NCI-H510A treated with DMSO at 0.1 percent for 48 hours (cell line): ENCODE measurements around the gene SS18L1.

Source experiments
- DNase-seq: peaks from one replicate; lab custom pipeline; 2025; lab: John Stamatoyannopoulos, UW

SS18L1 gene

DNA sequence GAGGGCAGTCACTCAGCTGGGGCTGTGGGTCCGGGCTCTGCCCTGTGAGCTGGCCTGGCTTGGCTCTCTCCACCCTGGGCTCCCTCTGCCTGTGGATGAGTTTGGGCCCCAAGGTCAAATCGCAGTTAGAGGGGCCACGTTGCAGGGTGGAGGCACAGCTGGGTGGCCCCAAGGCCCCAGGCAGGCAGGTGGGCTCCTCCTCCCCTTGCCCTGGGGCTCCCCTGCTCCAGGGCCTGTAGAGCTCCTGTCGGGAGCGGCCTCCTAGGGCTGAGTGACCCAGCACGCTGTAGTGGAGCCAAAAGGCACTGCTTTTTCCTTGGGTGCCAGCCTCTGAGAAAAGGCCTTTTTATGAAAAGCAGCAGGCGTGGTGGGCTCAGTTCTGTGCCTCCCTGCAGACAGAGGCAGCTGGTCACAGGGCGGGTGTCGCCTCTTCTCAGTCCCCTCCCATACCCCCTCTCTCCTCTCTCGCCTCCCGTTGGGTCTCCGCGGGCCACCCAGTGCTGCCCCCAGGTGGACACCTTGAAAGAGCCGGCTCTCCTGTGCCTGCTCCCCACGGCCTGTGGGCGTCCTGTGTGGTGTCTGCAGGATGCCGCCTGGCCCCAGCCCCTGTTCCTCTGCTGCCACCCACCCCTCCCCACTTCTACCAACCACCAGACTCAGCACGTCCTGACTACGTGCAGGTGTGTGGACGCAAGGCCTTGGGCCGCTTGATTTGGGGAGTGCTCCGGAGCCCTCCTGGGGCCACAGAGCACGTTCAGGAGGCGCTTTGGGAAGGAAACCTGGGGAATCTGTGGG is 13.2 kb downstream of the SS18L1 start:
- no peak for DNase-seq

DNA sequence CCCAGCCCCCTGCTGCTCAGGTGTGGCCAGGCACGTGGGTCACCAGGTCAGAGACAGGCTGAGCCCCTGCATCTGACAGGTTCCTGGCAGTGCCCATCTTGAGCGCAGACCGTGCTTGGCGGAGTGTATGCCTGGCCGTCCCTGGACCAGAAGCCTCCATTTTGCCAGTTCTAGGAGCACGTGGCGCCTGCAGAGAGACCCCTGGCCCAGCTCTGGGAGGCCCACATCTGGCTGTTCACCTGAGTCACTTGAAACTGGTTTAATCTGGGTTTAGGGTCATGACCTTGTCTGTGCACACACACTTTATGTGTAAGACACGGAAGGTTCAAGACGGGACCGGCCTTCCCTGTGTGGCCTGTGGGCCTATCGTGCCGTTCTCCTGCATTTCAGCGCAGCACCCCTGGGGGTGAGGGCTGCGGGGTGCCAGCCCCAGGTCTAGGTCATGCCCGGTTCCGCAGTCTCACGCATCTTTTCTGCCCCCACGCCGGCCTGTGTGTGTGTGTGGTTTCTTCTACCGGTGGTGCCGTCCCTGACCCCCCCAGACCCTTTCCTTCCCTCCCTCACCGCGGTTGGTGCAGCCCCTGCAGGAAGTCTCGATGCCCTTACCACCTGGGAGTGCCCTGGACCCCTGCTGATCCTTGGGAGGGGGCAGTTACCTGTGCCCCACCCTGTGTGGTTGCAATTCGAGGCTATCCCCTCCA is 14.0 kb downstream of the SS18L1 start:
- DNase-seq: no peak

GRCh38 chr20:62158088-62158400 is 14.5 kb downstream of the SS18L1 start:
- DNase-seq: no peak

- no peak for DNase-seq
Observed at GRCh38 chr20:62158541-62158940, 15.0 kb downstream of the SS18L1 start.

DNA sequence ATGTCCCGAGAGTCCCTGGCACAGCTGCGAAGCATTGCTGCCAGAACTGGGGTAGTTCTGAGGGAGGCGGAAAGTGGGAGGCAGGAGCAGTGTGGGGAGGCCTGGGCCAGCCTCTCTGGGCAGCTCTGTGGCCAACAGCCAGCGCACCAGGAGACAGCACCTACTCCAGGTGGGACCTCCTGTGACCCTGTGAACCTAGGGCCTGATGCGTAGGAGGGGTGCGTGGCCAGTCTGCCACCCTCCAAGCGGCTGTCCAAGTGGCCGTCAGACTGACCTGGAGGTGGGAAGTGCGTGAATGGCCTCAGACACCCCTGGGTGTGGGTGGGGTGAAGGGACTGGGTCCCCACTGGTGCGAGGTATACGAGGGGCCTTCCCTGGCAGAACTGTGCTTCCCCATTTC is 15.5 kb downstream of the SS18L1 start:
- DNase-seq: no peak

DNA sequence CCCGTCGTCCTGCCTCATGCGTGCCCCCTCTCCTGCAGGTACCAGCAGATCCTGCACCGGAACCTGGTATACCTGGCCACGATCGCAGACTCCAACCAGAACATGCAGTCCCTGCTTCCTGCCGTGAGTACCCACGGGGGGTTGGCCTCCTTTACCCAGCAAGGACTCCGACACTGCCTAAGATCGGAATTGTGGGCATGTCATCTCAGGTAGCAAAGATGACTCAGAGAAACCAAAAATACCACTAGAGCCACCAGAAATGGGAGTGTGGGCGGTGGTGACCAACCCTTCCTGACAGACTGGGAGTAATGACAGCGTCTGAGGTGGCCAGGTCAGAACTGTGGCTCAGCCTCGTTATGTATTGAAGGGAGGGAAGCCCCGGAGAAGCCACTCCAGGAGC is 16.3 kb downstream of the SS18L1 start:
- DNase-seq: no peak

- DNase-seq: no peak
Observed at GRCh38 chr20:62160253-62160652, 16.7 kb downstream of the SS18L1 start.

DNA sequence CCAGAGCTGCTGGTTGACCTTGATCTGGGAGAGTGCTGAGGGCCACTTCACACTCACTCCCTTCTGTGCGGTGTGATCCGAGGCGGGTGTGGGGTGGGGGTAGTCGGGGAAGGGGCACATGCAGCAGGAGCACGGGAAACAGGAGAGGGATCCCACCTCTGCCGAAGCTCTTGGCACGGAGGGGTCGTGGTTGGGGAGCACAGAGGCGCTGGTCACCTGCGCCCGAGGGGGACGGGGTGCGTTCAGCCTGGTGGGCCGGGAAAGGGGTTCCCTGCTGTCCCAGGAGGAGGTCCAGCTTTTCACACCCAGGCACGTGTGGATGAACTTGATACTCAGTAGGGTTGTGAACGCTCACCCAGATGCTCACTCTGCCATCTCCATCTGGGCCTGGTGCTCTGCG is 17.3 kb downstream of the SS18L1 start:
- DNase-seq: no peak

DNA sequence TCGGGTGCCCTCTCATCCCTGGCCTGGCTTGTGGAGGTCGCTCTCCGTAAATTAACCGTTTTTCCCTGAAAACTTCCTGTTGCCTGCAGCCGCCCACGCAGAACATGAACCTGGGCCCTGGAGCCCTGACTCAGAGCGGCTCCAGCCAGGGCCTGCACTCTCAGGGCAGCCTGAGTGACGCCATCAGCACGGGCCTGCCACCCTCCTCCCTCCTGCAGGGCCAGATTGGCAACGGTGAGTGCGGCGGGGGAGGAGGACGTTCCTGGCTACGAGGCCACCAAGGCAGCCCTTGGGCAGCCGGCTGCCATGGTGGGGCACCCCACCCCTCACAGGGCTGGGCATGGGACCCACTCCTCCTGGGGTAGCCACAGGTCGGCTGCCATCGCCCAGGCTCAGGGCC is 17.8 kb downstream of the SS18L1 start:
- no peak for DNase-seq

GRCh38 chr20:62162765-62163484 is 19.4 kb downstream of the SS18L1 start:
- no peak for DNase-seq

- DNase-seq: no peak
Observed at GRCh38 chr20:62163485-62163865, 19.9 kb downstream of the SS18L1 start.

- no peak for DNase-seq
Observed at GRCh38 chr20:62163986-62164762, 20.6 kb downstream of the SS18L1 start.

DNA sequence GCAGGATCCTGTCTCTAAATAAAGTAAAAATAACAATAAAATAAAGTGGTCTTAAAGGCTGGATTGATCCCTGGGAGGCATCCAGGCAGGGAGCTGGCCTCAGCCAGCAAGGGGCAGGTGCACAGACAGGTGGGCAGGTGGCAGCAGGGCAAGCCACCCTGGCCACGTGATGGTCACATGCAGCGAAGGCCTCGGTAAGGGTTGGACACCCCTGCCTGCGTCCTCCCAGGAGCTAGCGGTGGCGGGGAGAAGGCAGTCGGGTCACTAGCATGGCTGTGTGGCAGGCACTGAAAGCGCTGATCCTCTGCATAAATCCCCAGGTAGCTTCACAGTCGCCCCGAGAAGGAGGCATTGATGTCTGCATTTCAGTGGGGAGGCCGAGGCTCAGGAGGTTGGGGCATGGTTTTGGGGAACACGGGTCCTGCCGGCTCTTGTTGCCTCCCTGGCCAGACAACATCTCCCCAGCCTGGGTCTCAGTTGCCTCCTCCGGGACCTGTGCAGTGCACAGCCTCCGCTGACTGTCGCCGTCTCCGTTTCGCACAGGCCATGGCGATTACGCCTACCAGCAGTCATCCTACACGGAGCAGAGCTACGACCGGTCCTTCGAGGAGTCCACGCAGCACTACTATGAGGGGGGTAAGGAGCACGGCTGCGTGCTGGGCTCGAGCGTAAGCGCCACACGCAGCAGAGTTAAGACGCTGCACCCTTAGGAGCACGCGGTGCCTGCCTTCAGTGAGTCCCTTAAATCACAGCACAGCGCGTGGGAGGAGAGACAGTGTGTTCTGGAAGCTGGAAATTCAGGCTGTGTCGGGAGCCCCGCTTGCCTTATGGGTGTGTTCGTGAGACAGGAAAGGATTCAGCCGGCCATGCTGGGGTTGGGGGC is 21.6 kb downstream of the SS18L1 start:
- no peak for DNase-seq

- DNase-seq: no peak
Observed at GRCh38 chr20:62165762-62166399, 22.3 kb downstream of the SS18L1 start.

GRCh38 chr20:62167474-62167873 is 23.9 kb downstream of the SS18L1 start:
- no peak for DNase-seq

GRCh38 chr20:62168061-62168460 is 24.5 kb downstream of the SS18L1 start:
- no peak for DNase-seq

- no peak for DNase-seq
Observed at GRCh38 chr20:62168890-62169435, 25.4 kb downstream of the SS18L1 start.

- DNase-seq: no peak
Observed at GRCh38 chr20:62170536-62170935, 27.0 kb downstream of the SS18L1 start.

- DNase-seq: no peak
Observed at GRCh38 chr20:62171245-62171644, 27.7 kb downstream of the SS18L1 start.

DNA sequence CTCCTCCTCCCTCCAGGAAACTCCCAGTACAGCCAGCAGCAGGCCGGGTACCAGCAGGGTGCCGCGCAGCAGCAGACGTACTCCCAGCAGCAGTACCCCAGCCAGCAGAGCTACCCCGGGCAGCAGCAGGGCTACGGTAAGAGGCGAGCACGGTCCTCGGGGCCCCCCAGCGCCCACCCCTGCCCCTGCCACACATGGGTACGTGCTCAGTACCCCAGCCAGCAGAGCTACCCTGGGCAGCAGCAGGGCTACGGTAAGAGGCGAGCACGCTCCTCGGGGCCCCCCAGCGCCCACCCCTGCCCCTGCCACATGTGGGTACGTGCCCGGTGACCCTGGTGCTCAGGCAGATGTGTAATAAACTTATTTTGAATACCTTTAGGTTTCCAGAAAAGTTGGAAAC is 29.1 kb downstream of the SS18L1 start:
- DNase-seq: no peak
